ENCODE results near the gene TBC1D19. TPM values are rescaled to one million over a fixed set of nuclear protein-coding genes. Genes with fewer than 3 reads are reported as not detected.

The TBC1D19 gene
- total and polyA plus RNA-seq, 9 of the 15 experiments (the other 6 are each of a cell fraction or from before 2014, with no cell fraction given) = 0.73 to 5.6 (median 3.7) TPM

DNA sequence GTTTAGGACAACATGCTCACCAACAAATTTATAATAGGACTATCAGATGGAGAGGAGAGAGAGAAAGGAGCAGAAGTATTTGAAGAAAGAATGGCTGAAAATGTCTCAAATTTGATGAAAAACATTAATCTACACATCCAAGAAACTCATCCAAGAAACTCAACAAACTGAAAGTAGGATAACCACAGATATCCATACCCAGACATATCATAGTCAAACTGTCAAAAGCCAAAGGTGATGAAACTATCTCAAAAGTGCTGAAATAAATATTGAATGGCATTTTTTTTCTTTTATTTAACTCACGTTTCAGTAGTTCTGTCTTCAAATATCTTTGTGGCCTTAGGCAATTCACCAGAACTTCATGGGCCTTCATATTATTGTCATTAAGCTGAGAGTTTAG lies 116.2 kb downstream of the TBC1D19 start:
- BruUV-seq (replicated peaks) = no TSS peak
- no peaks in the 10 kb centered on the region for H4K20me1 ChIP-seq (replicated peaks; ENCODE audit: control insufficient read depth, insufficient read depth, low read length)
- in situ Hi-C loops (cut with MboI) = no loop called here
- H3K27ac ChIP-seq (ENCODE audit: extremely low read depth, low read depth, low read length) = no peak overlapping the region
- DNase-seq (ENCODE audit: extremely low read depth in 1 of 4, low spot score in 3 of 4) (no peak), FAIRE-seq (no peak), ATAC-seq (peak; percentile 20; the same call in 1 of the 3 replicates)
- H3K4me1 ChIP-seq (replicated peaks in 1 of 2; ENCODE audit: control insufficient read depth in 2 of 2, insufficient read depth in 2 of 2, low read length in 2 of 2) = peaks cover 0 to 19% of the 10 kb centered on the region in 2 experiments; a peak in 2 of 5 replicates
- no peak overlapping the region for H3K4me3 ChIP-seq
- intact Hi-C loops (cut with micrococcal nuclease) = loop anchor here (5.0 kb wide), 1 partner anchor 113 kb away; no protein-coding TSS in a partner anchor
- no peaks in the 10 kb centered on the region for H3K9me1 ChIP-seq (ENCODE audit: control insufficient read depth, insufficient read depth, low read length)
- H3K36me3 ChIP-seq (ENCODE audit: control insufficient read depth, insufficient read depth, low read length) = no peaks in the 10 kb centered on the region
- H2AFZ ChIP-seq (ENCODE audit: low read depth, low read length) = no peak overlapping the region
- H3K9ac ChIP-seq (ENCODE audit: insufficient read depth in 1 of 2, low read depth in 2 of 2, low read length in 2 of 2) = no peak overlapping the region
- WGBS (ENCODE audit: insufficient coverage, low coverage, missing lambda C conversion rate) = 23% methylated on average over 1 of the region's 1 CpG
- no peaks in the 10 kb centered on the region for H3K27me3 ChIP-seq (ENCODE audit: control insufficient read depth in 2 of 2, insufficient read depth in 2 of 2, low read length in 2 of 2)
- no peak overlapping the region for H3K4me2 ChIP-seq (ENCODE audit: insufficient read depth, low read length)
- ChIA-PET CTCF (ENCODE audit: low intra/inter-chr PET ratio) (no interaction called here), POLR2A (no interaction called here)
- no peaks in the 10 kb centered on the region for H3K79me2 ChIP-seq (ENCODE audit: control insufficient read depth, insufficient read depth, low read length)
- no peaks in the 10 kb centered on the region for H3K9me3 ChIP-seq (replicated peaks; ENCODE audit: control insufficient read depth, insufficient read depth, low read depth, low read length)
- TF ChIP-seq, protein P1, sequence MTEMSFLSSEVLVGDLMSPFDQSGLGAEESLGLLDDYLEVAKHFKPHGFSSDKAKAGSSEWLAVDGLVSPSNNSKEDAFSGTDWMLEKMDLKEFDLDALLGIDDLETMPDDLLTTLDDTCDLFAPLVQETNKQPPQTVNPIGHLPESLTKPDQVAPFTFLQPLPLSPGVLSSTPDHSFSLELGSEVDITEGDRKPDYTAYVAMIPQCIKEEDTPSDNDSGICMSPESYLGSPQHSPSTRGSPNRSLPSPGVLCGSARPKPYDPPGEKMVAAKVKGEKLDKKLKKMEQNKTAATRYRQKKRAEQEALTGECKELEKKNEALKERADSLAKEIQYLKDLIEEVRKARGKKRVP (CRISPR knock-in tag; IDR thresholded peaks at IDR 0.05) = peak; percentile 53; the same call in 1 of the 2 replicates
- no peak for TF ChIP-seq FOXA1 (IDR thresholded peaks at IDR 0.05; ENCODE audit: borderline replicate concordance)
- TF ChIP-seq ZNF780A (CRISPR knock-in tag; IDR thresholded peaks at IDR 0.05) = no peak
- TF ChIP-seq, protein P2, sequence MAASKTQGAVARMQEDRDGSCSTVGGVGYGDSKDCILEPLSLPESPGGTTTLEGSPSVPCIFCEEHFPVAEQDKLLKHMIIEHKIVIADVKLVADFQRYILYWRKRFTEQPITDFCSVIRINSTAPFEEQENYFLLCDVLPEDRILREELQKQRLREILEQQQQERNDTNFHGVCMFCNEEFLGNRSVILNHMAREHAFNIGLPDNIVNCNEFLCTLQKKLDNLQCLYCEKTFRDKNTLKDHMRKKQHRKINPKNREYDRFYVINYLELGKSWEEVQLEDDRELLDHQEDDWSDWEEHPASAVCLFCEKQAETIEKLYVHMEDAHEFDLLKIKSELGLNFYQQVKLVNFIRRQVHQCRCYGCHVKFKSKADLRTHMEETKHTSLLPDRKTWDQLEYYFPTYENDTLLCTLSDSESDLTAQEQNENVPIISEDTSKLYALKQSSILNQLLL (CRISPR knock-in tag; IDR thresholded peaks at IDR 0.05; ENCODE audit: borderline replicate concordance) = no peak
- TF ChIP-seq RBM17 (IDR thresholded peaks at IDR 0.05; ENCODE audit: borderline replicate concordance, low read depth, low read length) = no peak
- no peak for TF ChIP-seq MAFF (IDR thresholded peaks at IDR 0.05; ENCODE audit: low read length)
- no peak for TF ChIP-seq POLR3G (IDR thresholded peaks at IDR 0.05; ENCODE audit: extremely low read depth, insufficient read length, insufficient replicate concordance)
- TF ChIP-seq SLC30A9 (CRISPR knock-in tag; IDR thresholded peaks at IDR 0.05) = no peak
- no peak for TF ChIP-seq SRSF9 (IDR thresholded peaks at IDR 0.05; ENCODE audit: borderline replicate concordance, low read depth, low read length)
- no peak for TF ChIP-seq KLF10 (CRISPR knock-in tag; IDR thresholded peaks at IDR 0.05)
- TF ChIP-seq SMARCB1 (IDR thresholded peaks at IDR 0.05; ENCODE audit: insufficient read length, low read depth) = no peak
- TF ChIP-seq ZFP30 (CRISPR knock-in tag; IDR thresholded peaks at IDR 0.05; ENCODE audit: borderline replicate concordance) = no peak
- peak; percentile 25; the same call in 1 of the 2 replicates for TF ChIP-seq ARID1B (IDR thresholded peaks at IDR 0.05)
- TF ChIP-seq ZBTB1 (CRISPR knock-in tag; IDR thresholded peaks at IDR 0.05; ENCODE audit: borderline replicate concordance, low read depth) = no peak
- TF ChIP-seq ARHGAP35 (IDR thresholded peaks at IDR 0.05; ENCODE audit: partially characterized antibody) = no peak
- no peak for TF ChIP-seq NFATC3 (IDR thresholded peaks at IDR 0.05)
- TF ChIP-seq MEIS2 (IDR thresholded peaks at IDR 0.05; ENCODE audit: partially characterized antibody) = peak; percentile 41
- no peak for TF ChIP-seq ZSCAN29 (IDR thresholded peaks at IDR 0.05)
